ACHN (cell line): ENCODE measurements around the gene PCYT1B.

Experiments used
- DNase-seq: peaks from one replicate; pipeline ENCODE4 v3.0.0-alpha.2; 2015
- in situ Hi-C: cut with HindIII; loops from 2 replicates; pipeline ENCODE4 v1.10.0; 2017; ENCODE audit warnings: low sequenced_read_pairs, low pct_ligation_motif_present, low pct_unique_long_range_greater_than_20kb

Gene PCYT1B

GRCh38 chrX:24561121-24561520, 86.0 kb downstream of the PCYT1B start:
- in situ Hi-C loops, result no loop called here
- DNase-seq, result peak; percentile 31

GRCh38 chrX:24553011-24553410, 94.1 kb downstream of the PCYT1B start:
- DNase-seq, result no peak
- in situ Hi-C loops, result no loop called here

GRCh38 chrX:24550166-24550565, 97.0 kb downstream of the PCYT1B start:
- DNase-seq, result no peak
- in situ Hi-C loops, result no loop called here

- no peak for DNase-seq
- in situ Hi-C loops, result no loop called here
These were observed 99.2 kb downstream of the PCYT1B start for GRCh38 chrX:24547961-24548360.

GRCh38 chrX:24542756-24543155, 104.4 kb downstream of the PCYT1B start:
- no peak for DNase-seq
- in situ Hi-C loops, result no loop called here

GRCh38 chrX:24536551-24536950, 110.6 kb downstream of the PCYT1B start:
- no peak for DNase-seq
- in situ Hi-C loops, result no loop called here

- in situ Hi-C loops, result no loop called here
These were observed 118.5 kb downstream of the PCYT1B start for GRCh38 chrX:24528605-24529004.

GRCh38 chrX:24526616-24527015, 120.5 kb downstream of the PCYT1B start:
- DNase-seq, result no peak
- in situ Hi-C loops, result no loop called here

More at GRCh38 chrX:24528605-24529004, 118.5 kb downstream of the PCYT1B start:
- no peak for DNase-seq

- in situ Hi-C loops, result no loop called here
- no peak for DNase-seq
These were observed 121.7 kb downstream of the PCYT1B start for GRCh38 chrX:24525455-24525854.

- in situ Hi-C loops, result no loop called here
- DNase-seq, result no peak
These were observed 126.7 kb downstream of the PCYT1B start for GRCh38 chrX:24520472-24520871.

GRCh38 chrX:24515447-24515846, 131.7 kb downstream of the PCYT1B start:
- peak; percentile 1 for DNase-seq
- in situ Hi-C loops, result no loop called here

GRCh38 chrX:24513416-24513815, 133.7 kb downstream of the PCYT1B start:
- in situ Hi-C loops, result no loop called here
- no peak for DNase-seq

- in situ Hi-C loops, result no loop called here
- DNase-seq, result no peak
These were observed 138.8 kb downstream of the PCYT1B start for GRCh38 chrX:24508375-24508774.
